Measurements from ENCODE around the gene RNASE11.

The RNASE11 gene

GRCh38 chr14:20548414-20549158, 39.2 kb downstream of the RNASE11 start:
- DNase-seq (ENCODE audit: low spot score) = no peak
- in situ Hi-C loops (cut with MboI; ENCODE audit: low pct_unique_long_range_greater_than_20kb, low sequenced_read_pairs, unreplicated experiment) = no loop called here
- no peak for TF ChIP-seq CTCF (IDR thresholded peaks at IDR 0.05; ENCODE audit: extremely low read depth, insufficient read depth, missing control alignments)

GRCh38 chr14:20546877-20547276, 40.9 kb downstream of the RNASE11 start:
- in situ Hi-C loops (cut with MboI; ENCODE audit: low pct_unique_long_range_greater_than_20kb, low sequenced_read_pairs, unreplicated experiment) = no loop called here
- TF ChIP-seq CTCF (IDR thresholded peaks at IDR 0.05; ENCODE audit: extremely low read depth, insufficient read depth, missing control alignments) = no peak
- DNase-seq (ENCODE audit: low spot score) = no peak

- DNase-seq (ENCODE audit: low spot score) = no peak
- in situ Hi-C loops (cut with MboI; ENCODE audit: low pct_unique_long_range_greater_than_20kb, low sequenced_read_pairs, unreplicated experiment) = no loop called here
- no peak for TF ChIP-seq CTCF (IDR thresholded peaks at IDR 0.05; ENCODE audit: extremely low read depth, insufficient read depth, missing control alignments)
These were observed 47.9 kb downstream of the RNASE11 start for GRCh38 chr14:20539906-20540305.

Data from GM13977 (cell line).